SK-N-DZ (cell line): ENCODE data around the gene POTEG. TPM values are rescaled to one million over a fixed set of nuclear protein-coding genes. Genes with fewer than 3 reads are reported as not detected.
"Not testable (repeated sequence)": the region's sequence is repeated elsewhere in the genome, so short reads cannot be mapped to it uniquely, and the experiment has no call there.

Experiments used
- DNase-seq: peaks from one replicate; pipeline ENCODE4 v3.0.0-alpha.2; 2015; ENCODE audit warnings: low spot score
- polyA plus RNA-seq, 2 experiments: library from polyadenylated mRNA; depleted of rRNA; stranded (reverse); fragments of >200 nt; gene quantifications; 2 replicates each; pipeline ENCODE4 v1.2.3, GENCODE V29; 2014

The POTEG gene
- polyA plus RNA-seq (2014; cell fraction: cytosol; rRNA removed) = 0.31 TPM in 1 of 2 replicates, not detected in the other
- 0.89 and 1.7 TPM in 2 replicates for polyA plus RNA-seq (2014; cell fraction: nucleus; rRNA removed)

- not testable (repeated sequence) for DNase-seq
Observed at GRCh38 chr14:19434241-19434640, at the start of gene POTEG. POTEG (minus strand) TSS chr14:19434341; CDS start chr14:19434289, 52 bp downstream.

GRCh38 chr14:19482093-19482492, 48.0 kb upstream of the POTEG start:
- not testable (repeated sequence) for DNase-seq

- not testable (repeated sequence) for DNase-seq
Observed at GRCh38 chr14:19481421-19481820, 47.3 kb upstream of the POTEG start.

GRCh38 chr14:19480491-19480890, 46.4 kb upstream of the POTEG start:
- DNase-seq = not testable (repeated sequence)

- DNase-seq = not testable (repeated sequence)
Observed at GRCh38 chr14:19445761-19446160, 11.6 kb upstream of the POTEG start.

GRCh38 chr14:19439826-19440225, 5.7 kb upstream of the POTEG start:
- not testable (repeated sequence) for DNase-seq

- not testable (repeated sequence) for DNase-seq
Observed at GRCh38 chr14:19439219-19439618, 5.1 kb upstream of the POTEG start.

GRCh38 chr14:19437126-19437443, 2.9 kb upstream of the POTEG start:
- not testable (repeated sequence) for DNase-seq

- DNase-seq = not testable (repeated sequence)
Observed at GRCh38 chr14:19436311-19437125, 2.4 kb upstream of the POTEG start.

- DNase-seq = not testable (repeated sequence)
Observed at GRCh38 chr14:19435852-19436251, 1.7 kb upstream of the POTEG start.

GRCh38 chr14:19434891-19435290, 750 bp upstream of the POTEG start:
- DNase-seq = not testable (repeated sequence)

GRCh38 chr14:19433765-19434164, 376 bp downstream of the POTEG start:
- DNase-seq = not testable (repeated sequence)

- not testable (repeated sequence) for DNase-seq
Observed at GRCh38 chr14:19408519-19408918, 25.6 kb downstream of the POTEG start.

- not testable (repeated sequence) for DNase-seq
Observed at GRCh38 chr14:19402097-19402496, 32.0 kb downstream of the POTEG start.

GRCh38 chr14:19394727-19395126, 39.4 kb downstream of the POTEG start:
- not testable (repeated sequence) for DNase-seq

- DNase-seq = peak; percentile 3
Observed at GRCh38 chr14:19390230-19390629, 43.9 kb downstream of the POTEG start.

- DNase-seq = not testable (repeated sequence)
Observed at GRCh38 chr14:19388741-19389140, 45.4 kb downstream of the POTEG start.

- DNase-seq = not testable (repeated sequence)
Observed at GRCh38 chr14:19386996-19387395, 47.1 kb downstream of the POTEG start.

- not testable (repeated sequence) for DNase-seq
Observed at GRCh38 chr14:19386309-19386708, 47.8 kb downstream of the POTEG start.

GRCh38 chr14:19384088-19384781, 49.9 kb downstream of the POTEG start:
- DNase-seq = not testable (repeated sequence)

- DNase-seq = not testable (repeated sequence)
Observed at GRCh38 chr14:19383008-19383584, 51.0 kb downstream of the POTEG start.

GRCh38 chr14:19380137-19380536, 54.0 kb downstream of the POTEG start:
- not testable (repeated sequence) for DNase-seq
